GM19351 (cell line): ENCODE results near the gene ZSCAN22.
"Not testable (repeated sequence)": the region's sequence is repeated elsewhere in the genome, so short reads cannot be mapped to it uniquely, and the experiment has no call there.

Experiments used
- ATAC-seq: cut with Tn5 transposase; IDR thresholded peaks from one replicate; pipeline ENCODE4 v1.9.1; 2021; ENCODE audit warnings: mild to moderate bottlenecking, moderate library complexity; ENCODE audit not compliant: unreplicated experiment

Gene ZSCAN22

DNA sequence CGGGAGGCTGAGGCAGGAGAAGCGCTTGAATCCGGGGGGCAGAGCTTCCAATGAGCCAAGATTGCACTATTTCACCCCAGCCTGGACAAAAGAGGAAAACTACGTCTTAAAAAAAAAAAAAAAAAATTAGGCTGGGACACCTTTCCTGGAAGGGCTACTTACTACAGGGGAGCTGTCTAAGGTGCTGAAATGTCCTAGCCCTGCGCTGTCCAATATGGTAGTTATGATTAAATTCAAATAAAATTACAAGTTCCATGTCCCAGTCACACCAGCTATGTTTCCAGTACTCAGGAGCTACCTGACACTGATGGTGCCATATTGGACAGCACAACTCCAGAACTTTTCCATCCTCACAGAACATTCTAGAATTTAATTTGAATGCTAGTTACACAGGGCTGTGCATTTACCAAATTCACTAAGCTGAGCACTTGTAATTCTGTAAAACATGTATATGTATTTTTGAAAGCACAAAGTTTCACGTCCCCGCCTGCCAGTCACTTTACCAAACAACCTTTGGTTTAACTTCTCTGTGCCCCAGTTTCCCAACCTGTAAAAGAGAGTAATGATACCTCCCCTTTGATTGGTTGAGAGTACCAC lies 9.2 kb upstream of the ZSCAN22 start:
- no peak for ATAC-seq

- ATAC-seq: no peak
These were observed 8.5 kb upstream of the ZSCAN22 start for GRCh38 chr19:58318297-58318696.

- ATAC-seq: no peak
These were observed 7.6 kb upstream of the ZSCAN22 start for GRCh38 chr19:58319241-58319640.

GRCh38 chr19:58325311-58326022 lies 1.3 kb upstream of the ZSCAN22 start:
- ATAC-seq: no peak

- ATAC-seq: no peak
These were observed 287 bp upstream of the ZSCAN22 start for GRCh38 chr19:58326501-58326913.

GRCh38 chr19:58328999-58329398 lies 2.2 kb downstream of the ZSCAN22 start:
- no peak for ATAC-seq

- no peak for ATAC-seq
These were observed 3.7 kb downstream of the ZSCAN22 start for GRCh38 chr19:58330458-58330857.

DNA sequence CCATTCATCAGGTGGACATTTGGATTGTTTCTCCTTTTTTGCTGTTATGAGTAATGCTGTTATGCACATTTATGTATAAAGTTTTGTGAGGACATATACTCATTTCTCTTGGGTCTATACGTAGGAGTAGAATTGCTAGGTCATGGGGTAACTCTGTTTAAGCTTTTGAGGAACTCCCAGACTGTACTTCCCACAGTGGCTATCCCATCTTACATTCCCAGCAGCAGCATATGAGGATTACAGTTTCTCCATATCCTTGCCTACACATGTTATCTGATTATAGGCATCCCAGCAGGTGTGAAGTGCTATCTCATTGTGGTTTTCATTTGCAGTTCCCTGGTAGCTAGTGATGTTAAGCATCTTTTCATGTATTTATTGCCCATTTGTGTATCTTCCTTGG lies 5.9 kb downstream of the ZSCAN22 start:
- ATAC-seq: no peak

DNA sequence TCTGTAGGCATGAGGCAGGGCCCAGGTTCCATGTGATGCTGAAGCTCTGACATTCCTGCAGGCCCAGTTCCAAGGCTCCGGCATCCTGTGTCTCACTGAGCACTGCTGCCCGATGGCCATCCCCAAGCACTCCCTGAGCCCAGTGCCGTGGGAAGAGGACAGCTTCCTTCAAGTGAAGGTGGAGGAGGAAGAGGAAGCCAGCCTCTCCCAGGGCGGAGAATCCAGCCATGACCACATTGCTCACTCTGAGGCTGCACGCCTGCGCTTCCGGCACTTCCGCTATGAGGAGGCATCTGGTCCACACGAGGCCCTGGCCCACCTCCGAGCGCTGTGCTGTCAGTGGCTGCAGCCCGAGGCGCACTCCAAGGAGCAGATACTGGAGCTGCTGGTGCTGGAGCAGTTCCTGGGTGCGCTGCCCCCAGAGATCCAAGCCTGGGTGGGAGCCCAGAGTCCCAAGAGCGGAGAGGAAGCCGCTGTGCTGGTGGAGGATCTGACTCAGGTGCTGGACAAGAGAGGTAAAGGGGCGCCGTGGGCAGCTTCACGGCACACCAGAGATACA lies 8.0 kb downstream of the ZSCAN22 start:
- ATAC-seq: no peak

- no peak for ATAC-seq
These were observed 8.8 kb downstream of the ZSCAN22 start for GRCh38 chr19:58335630-58336029.

GRCh38 chr19:58336216-58336615 lies 9.4 kb downstream of the ZSCAN22 start:
- no peak for ATAC-seq

- ATAC-seq: no peak
These were observed 10.0 kb downstream of the ZSCAN22 start for GRCh38 chr19:58336820-58337219.

GRCh38 chr19:58338336-58338735 lies 11.5 kb downstream of the ZSCAN22 start:
- ATAC-seq: no peak

DNA sequence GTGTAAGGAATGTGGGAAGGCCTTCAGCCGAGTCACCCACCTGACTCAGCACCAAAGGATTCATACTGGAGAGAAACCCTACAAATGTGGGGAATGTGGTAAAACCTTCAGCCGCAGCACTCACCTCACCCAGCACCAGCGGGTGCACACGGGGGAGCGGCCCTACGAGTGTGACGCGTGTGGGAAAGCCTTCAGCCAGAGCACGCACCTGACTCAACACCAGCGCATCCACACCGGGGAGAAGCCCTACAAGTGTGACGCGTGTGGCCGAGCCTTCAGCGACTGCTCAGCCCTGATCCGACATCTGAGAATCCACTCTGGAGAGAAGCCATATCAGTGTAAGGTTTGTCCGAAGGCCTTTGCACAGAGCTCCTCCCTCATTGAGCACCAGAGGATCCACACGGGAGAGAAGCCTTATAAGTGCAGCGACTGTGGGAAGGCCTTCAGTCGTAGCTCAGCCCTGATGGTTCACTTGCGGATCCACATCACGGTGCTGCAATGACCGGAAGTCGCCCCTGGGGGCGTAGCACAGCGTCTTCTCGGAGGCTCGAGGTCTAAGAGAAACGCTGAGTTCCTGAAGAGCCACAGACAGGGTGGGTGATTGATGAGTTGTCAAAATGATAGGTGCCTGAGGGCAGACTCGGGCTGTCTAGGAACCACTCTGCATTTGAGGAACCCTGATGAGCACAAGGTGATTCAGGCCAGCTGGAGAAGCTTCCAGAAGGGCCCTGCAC lies 12.2 kb downstream of the ZSCAN22 start:
- ATAC-seq: no peak

DNA sequence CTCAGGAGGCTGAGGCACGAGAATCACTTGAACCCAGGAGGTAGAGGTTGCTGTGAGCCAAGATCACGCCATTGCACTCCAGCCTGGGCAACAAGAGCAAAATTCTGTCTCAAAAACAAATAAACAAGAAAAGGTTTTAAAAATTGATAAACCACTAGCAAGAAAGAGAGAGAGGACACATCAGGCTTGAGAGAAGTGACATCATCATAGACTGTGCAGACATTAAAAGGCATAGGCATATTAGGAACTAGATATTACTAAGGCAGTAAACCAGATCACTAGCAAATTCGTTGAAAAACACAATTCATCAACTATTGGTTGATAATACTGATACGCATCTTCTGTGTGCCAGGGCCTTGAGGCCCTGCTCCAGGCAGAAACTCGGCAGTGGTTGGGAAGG lies 18.8 kb downstream of the ZSCAN22 start:
- ATAC-seq: no peak

GRCh38 chr19:58346961-58347929 lies 20.5 kb downstream of the ZSCAN22 start:
- ATAC-seq: peak; percentile 88

DNA sequence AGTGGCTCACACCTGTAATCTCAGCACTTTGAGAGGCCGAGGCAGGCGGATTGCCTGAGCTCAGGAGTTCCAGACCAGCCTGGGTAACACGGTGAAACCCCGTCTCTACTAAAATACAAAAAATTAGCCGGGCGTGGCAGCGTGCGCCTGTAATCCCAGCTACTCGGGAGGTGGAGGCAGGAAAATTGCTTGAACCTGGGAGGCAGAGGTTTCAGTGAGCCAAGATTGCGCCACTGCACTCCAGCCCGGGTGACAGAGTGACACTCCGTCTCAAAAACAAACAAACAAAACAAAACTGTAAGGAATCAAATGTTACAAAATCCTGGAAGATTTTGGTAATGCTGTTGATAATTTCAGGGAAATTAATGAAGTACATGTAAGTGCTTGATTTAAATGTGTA lies 21.3 kb downstream of the ZSCAN22 start:
- ATAC-seq: not testable (repeated sequence)

GRCh38 chr19:58349590-58349989 lies 22.8 kb downstream of the ZSCAN22 start:
- ATAC-seq: no peak

GRCh38 chr19:58350001-58350861 lies 23.4 kb downstream of the ZSCAN22 start:
- no peak for ATAC-seq
